ENCODE results near the gene BAHCC1. TPM values are rescaled to one million over a fixed set of nuclear protein-coding genes. Genes with fewer than 3 reads are reported as not detected.

Gene BAHCC1
- total and polyA plus RNA-seq, 2 donors (not counting 3 experiments of a cell fraction or from before 2014, with no cell fraction given) = 4.7 to 11.6 TPM

GRCh38 chr17:81383504-81384421 is 11.5 kb upstream of the BAHCC1 start:
- intact Hi-C loops (cut with micrococcal nuclease) = no loop called here
- BruUV-seq (replicated peaks) = no TSS peak
- CTCF ChIA-PET = interaction anchor here (0.6 kb wide), 1 partner anchor 101 kb away, joined by 3 read pairs; no protein-coding TSS in a partner anchor

More at GRCh38 chr17:81383504-81384421, 11.5 kb upstream of the BAHCC1 start:
- no peak for DNase-seq (ENCODE audit: low read depth, low spot score)
- no peak overlapping the region for H2AFZ ChIP-seq (ENCODE audit: low read depth, low read length)
- no peak overlapping the region for H3K9ac ChIP-seq (replicated peaks; ENCODE audit: extremely low read depth, insufficient read depth, low read length)
- TF ChIP-seq JUN (IDR thresholded peaks at IDR 0.05; ENCODE audit: borderline replicate concordance, insufficient read depth, insufficient read length, low read depth) = no peak
- no peak for TF ChIP-seq MYC (IDR thresholded peaks at IDR 0.05; ENCODE audit: low read depth, low read length)
- no peak for TF ChIP-seq POLR2A (IDR thresholded peaks at IDR 0.05; ENCODE audit: low read depth, low read length)
- TF ChIP-seq POLR2AphosphoS5 (IDR thresholded peaks at IDR 0.05; ENCODE audit: insufficient read depth, low read depth, low read length) = no peak
- TF ChIP-seq EZH2 (IDR thresholded peaks at IDR 0.05; ENCODE audit: borderline replicate concordance, low read depth, low read length, severe bottlenecking) = no peak
- no peak for TF ChIP-seq FOS (IDR thresholded peaks at IDR 0.05; ENCODE audit: borderline replicate concordance, insufficient read depth, low read length)
- TF ChIP-seq GATA2 (IDR thresholded peaks at IDR 0.05; ENCODE audit: insufficient read depth, insufficient read length, low read depth, low read length) = no peak
- TF ChIP-seq MAX (IDR thresholded peaks at IDR 0.05; ENCODE audit: insufficient read depth, insufficient read length) = no peak
- TF ChIP-seq CTCF (IDR thresholded peaks at IDR 0.05; ENCODE audit: extremely low read depth in 1 of 2, insufficient read depth in 1 of 2, low read depth in 1 of 2, low read length in 2 of 2) = no peak
- no peak overlapping the region for H3K4me3 ChIP-seq (replicated peaks in 1 of 3; ENCODE audit: insufficient read depth in 1 of 3, low read depth in 1 of 3, low read length in 3 of 3)
- no peaks in the 10 kb centered on the region for H4K20me1 ChIP-seq (replicated peaks; ENCODE audit: control insufficient read depth, extremely low read depth, insufficient read depth, low read length)
- H3K27ac ChIP-seq (ENCODE audit: insufficient read depth, low read depth, low read length) = no peak overlapping the region
- peaks cover 9% of the 10 kb centered on the region for H3K4me1 ChIP-seq (ENCODE audit: control insufficient read depth, extremely low read depth, insufficient read depth, low read length)
- no peak for FAIRE-seq
- no peaks in the 10 kb centered on the region for H3K9me1 ChIP-seq (replicated peaks; ENCODE audit: control insufficient read depth, extremely low read depth, insufficient read depth, low read length)
- H3K79me2 ChIP-seq (ENCODE audit: control insufficient read depth, insufficient read depth, low read length) = no peaks in the 10 kb centered on the region
- no peaks in the 10 kb centered on the region for H3K36me3 ChIP-seq (ENCODE audit: control insufficient read depth in 2 of 2, extremely low read depth in 1 of 2, insufficient read depth in 2 of 2, low read length in 2 of 2)
- H3K4me2 ChIP-seq (ENCODE audit: insufficient read depth, low read length) = no peak overlapping the region
- H3K27me3 ChIP-seq (ENCODE audit: control insufficient read depth in 2 of 2, insufficient read depth in 2 of 2, low read length in 2 of 2) = no peaks in the 10 kb centered on the region
- POLR2A ChIA-PET = no interaction called here
- no peaks in the 10 kb centered on the region for H3K9me3 ChIP-seq (replicated peaks; ENCODE audit: control insufficient read depth, insufficient read depth, low read length)
- dilution Hi-C loops (cut with MboI; ENCODE audit: extremely low pct_ligation_motif_present, low sequenced_read_pairs) = no loop called here

Measured in endothelial cell of umbilical vein (primary cell).